ENCODE measurements around the gene FNBP1L.
"Not testable (repeated sequence)": the region's sequence is repeated elsewhere in the genome, so short reads cannot be mapped to it uniquely, and the experiment has no call there.

The FNBP1L gene

GRCh38 chr1:93446837-93447451 is 974 bp upstream of the FNBP1L start:
- no peak for DNase-seq

DNA sequence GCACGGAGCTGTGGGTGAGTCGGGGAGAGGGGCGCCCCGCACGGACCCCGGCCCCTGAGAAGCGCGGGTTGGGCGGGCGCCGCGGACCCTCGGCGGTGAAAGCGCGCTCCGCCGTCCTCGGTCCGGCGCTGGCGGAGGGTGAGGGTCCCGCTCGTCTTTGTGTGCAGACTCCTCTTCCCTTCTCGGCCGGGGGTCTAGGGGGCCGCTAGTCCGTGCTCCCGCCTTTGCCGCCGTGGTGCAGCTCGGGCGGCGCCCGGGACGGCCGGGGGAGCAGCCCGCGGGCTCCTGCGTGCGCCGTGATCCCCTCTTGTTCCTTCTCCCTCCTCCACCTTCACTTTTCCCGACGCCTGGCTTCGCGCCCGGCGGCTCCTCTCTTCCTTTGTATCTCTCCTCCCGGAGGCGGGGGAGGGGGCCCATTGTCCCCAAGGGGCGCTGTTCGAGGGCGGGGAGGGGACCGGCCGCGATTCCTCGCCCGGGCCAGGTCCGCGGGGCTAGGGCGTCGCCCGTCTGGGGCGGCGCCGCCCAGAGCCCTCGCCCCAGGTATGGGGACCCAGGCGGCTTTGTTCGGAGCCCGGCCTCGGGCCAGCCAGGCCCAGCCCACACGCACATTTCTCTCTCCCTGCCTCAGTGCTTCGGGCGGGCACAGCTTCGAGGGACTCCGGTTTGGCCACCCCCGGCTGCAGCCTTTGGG is 519 bp downstream of the FNBP1L start:
- DNase-seq: peak; percentile 50

- DNase-seq: peak; percentile 30
Measured at GRCh38 chr1:93448983-93449804, 1.3 kb downstream of the FNBP1L start.

GRCh38 chr1:93450321-93450720 is 2.4 kb downstream of the FNBP1L start:
- DNase-seq: no peak

DNA sequence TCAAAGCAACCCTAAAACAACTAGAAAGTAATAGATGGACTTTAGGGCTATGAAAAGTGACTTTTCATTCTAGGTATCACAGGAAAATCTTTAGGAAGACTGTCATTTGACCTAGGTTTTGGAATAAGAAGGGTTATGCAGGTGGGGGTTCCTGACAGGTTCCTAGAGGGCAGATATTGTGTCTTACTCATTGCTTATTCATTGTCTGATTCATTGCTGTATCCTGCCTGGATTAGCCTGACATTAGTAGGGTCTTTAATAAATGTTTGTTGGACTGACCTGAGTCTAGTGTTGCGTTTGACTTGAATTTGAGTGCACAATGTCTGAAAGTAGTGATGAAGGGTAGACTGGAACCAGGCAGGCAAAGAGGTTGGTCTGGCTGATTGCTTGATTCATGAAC is 6.0 kb downstream of the FNBP1L start:
- DNase-seq: no peak

DNA sequence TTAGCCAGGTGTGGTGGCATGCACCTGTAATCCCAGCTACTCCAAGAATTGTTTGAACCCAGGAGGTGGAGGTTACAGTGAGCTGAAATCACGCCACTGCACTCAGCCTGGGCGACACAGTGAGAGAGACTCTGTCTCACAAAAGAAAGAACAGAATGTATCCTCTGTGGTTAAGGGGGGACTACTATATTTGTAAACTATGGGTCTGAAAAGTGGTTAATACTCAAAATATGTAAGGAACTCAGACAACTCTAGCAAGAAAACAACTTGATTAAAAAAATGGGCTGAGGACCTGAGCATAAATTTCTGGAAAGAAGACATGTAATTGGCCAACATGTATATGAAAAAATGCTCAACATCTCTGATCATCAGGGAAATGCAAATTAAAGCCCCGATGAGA is 11.2 kb downstream of the FNBP1L start:
- no peak for DNase-seq

- no peak for DNase-seq
Measured at GRCh38 chr1:93461236-93461635, 13.3 kb downstream of the FNBP1L start.

DNA sequence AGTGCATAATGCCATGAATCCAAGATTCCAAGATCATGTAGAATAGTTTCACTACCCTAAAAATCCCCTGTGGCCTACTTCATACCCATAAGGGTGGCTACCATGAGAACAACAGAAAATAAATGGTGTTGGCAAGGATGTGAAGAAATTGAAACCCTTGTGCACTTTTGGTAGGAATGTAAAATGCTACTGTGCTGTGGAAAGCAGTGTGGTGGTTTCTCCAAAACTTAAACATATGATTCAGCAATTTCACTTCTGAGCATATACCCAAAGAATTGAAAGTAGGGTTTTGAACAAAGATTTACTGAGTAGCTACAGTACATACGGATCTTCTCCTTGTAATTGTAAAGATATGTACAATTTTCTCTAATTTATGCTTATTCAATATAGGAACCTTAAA is 16.0 kb downstream of the FNBP1L start:
- no peak for DNase-seq

DNA sequence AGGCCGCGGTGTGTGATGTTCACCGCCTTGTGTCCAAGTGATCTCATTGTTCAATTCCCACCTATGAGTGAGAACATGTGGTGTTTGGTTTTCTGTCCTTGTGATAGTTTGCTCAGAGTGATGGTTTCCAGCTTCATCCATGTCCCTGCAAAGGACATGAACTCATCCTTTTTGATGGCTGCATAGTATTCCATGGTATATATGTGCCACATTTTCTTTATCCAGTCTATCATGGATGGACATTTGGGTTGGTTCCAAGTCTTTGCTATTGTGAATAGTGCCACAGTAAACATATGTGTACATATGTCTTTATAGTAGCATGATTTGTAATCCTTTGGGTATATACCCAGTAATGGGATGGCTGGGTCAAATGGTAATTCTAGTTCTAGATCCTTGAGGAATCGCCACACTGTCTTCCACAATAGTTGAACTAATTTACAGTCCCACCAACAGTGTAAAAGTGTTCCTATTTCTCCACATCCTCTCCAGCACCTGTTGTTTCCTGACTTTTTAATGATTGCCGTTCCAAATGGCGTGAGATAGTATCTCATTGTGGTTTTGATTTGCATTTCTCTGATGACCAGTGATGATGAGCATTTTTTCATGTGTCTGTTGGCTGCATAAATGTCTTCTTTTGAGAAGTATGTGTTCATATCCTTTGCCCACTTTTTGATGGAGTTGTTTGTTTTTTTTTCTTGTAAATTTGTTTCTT is 17.6 kb downstream of the FNBP1L start:
- DNase-seq: not testable (repeated sequence)

GRCh38 chr1:93467606-93468005 is 19.7 kb downstream of the FNBP1L start:
- no peak for DNase-seq

DNA sequence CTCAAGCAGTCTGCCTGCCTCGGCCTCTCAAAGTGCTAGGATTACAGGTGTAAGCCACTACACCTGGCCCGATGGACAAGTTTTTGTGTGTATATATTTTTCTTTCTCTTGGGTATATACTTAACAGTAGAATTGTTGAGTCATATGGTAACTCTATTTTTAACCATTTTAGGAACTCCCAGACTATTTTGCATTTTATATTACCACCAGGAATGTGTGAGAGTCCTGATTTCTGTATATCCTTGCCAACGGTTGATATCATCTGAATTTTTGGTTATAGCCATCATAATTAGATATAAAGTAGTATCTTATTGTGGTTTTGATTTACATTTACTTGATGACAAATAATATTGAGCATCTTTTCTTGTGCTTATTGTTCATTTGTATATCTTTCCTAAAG is 20.7 kb downstream of the FNBP1L start:
- DNase-seq: peak; percentile 61

DNA sequence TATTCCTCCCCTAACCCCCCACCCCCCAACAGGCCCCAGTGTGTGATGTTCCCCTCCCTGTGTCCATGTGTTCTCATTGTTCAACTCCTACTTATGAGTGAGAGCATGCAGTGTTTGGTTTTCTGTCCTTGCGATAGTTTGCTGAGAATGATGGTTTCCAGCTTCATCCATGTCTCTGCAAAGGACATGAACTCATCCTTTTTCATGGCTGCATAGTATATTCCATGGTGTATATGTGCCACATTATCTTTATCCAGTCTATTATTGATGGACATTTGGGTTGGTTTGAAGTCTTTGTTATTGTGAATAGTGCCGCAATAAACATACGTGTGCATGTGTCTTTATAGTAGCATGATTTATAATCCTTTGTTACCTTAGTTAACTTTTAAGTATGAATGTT is 21.3 kb downstream of the FNBP1L start:
- not testable (repeated sequence) for DNase-seq

DNA sequence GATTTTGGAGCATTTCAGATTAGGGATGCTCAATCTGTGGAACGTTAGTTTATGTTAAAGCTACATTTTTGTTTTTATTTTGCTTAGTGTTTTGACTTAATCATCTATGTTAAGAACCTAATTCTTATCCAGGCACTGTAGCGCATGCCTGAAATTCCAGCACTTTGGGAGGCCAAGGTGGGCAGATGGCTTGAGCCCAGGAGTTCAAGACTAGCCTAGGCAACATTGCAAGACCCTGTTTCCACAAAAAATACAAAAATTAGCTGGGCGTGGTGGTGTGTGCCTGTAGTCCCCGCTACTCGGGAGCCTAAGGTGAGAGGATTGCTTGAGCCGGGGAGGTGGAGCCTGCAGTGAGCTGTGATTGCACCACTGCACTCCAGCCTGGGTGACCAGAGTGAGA is 23.4 kb downstream of the FNBP1L start:
- no peak for DNase-seq

GRCh38 chr1:93471911-93472310 is 24.0 kb downstream of the FNBP1L start:
- DNase-seq: peak; percentile 88

DNA sequence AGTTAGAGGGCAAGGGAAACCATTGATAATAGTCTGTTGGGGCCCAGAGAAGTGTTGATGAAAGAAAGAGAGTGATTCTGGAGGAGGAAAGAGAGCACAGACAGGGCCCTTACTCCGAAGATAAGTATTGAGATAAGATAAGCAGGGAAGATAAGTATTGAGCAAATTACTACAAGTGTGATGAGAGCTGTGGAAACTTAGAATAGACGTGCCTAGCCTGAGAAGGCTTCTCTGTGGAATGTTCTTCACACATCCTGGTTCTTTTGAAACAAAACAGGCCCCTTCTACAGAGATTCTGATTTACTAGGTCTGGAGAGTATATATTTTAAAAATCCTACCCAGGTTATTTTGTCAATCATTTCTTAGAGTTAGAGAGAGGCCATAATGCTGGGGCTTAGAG is 26.4 kb downstream of the FNBP1L start:
- no peak for DNase-seq

DNA sequence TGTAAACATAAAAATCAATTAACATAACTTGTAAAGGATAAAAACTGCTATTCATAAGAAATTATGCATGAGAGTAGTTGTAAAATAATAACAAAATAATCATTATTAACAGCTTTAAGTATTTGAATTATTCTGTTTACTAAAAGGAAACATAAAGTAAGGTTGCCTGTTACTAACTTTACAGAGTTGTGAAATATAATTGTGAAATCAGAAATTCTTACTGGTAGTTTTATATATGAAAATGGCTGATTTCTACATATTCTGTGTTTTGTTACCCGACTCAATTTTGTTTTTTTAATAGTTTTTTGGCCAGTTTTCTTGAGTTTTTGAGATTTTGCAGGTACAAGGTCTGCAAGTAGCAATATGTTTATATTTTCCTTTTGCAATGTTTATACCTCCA is 27.8 kb downstream of the FNBP1L start:
- no peak for DNase-seq

- DNase-seq: not testable (repeated sequence)
Measured at GRCh38 chr1:93479133-93479745, 31.3 kb downstream of the FNBP1L start.

DNA sequence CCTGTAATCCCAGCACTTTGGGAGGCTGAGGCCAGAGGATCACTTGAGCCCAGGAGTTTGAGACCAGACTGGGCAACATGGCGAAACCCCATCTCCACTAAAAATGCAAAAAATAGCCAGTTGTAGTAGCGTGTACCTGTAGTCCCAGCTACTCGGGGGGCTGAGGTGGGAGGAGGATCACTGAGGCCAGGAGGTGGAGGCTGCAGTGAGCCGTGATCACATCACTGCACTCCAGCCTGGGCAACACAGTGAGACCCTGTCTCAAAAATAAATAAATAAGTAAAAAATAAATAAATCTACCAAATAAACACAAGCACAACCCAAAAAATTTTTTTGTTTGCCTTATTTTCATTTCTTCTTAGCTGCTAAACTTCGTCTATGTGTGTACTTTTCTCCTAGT is 34.0 kb downstream of the FNBP1L start:
- DNase-seq: not testable (repeated sequence)

DNA sequence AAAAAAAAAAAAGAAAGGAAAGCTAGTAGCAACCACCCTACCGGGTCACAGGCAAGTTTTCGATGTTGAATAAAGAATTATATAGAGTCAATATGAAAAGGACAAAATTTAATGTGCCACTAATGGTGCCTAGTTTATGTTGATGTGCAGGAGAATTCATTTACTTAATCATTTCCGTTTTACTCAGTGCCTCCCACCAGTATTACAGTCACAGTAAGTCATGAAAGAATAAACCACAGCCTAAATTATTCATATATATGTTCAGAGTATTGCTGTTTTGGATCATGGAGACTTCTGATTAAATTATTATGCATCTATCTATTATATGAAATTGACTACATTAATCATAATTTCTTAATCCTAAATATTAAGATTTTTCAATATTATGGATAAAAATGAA is 35.3 kb downstream of the FNBP1L start:
- DNase-seq: no peak

DNA sequence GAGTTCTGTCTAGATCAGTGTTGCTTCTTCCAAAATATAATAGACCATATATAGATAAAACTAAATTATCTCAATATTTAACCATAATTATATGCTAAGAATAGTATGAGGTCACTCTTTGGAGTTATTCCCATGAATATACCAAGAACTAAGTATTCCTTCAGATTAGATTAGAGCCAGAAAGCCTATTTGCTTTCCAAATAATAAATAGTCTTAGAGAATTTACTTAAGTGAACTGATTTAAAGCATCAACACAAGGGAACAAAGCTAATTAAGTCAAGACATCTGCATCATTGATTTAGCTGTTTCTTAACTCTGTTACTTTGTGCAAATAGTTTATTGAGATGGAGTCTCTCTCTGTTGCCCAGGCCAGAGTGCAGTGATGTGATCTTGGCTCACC is 35.7 kb downstream of the FNBP1L start:
- DNase-seq: no peak

GRCh38 chr1:93488207-93488606 is 40.3 kb downstream of the FNBP1L start:
- DNase-seq: no peak

DNA sequence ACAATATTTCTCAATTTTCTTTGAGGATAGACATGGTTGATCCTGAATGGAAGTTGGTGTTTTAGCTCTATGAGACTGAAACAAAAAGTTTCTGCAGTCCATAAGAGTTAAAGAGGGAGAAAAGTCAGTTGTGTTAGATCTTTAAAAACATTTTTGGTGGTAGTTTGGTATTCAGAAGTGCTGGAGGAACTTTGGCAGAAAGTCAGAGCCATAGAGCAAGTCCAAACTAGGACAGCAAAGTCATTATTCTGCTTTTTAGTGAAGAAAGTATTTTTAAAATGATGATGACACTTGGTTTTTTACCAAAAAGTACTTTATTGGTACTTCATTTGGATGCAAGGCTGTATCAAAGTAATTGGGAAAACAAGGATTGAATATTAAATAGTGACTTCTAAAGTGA is 41.8 kb downstream of the FNBP1L start:
- no peak for DNase-seq

GRCh38 chr1:93490357-93490756 is 42.4 kb downstream of the FNBP1L start:
- no peak for DNase-seq
